NOMO-1 treated with dmso at 0.1 percent for 144 hours (cell line): ENCODE data around the gene APOBEC3H.

Experiments
- DNase-seq: peaks from one replicate; lab custom pipeline; 2025; ENCODE audit not compliant: unreplicated experiment; lab: John Stamatoyannopoulos, UW

Gene APOBEC3H

DNA sequence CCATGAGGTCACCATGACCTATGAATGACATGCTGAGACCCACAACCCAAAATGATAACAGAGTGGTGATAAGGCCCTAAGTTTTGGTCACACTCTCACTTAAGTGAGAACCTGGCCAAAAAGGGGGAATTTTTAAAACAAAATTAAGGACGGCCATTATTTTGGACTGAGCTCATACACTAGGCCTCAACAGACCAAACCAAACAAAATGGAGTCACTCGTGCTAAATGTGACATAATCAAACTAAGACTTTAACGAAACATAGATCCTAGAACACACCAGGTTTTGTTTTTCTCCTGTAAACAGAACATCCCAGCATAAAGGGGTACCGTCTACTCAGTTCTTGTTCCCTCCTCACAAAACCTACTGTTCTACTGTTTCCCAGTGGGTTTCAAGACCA is 11.4 kb downstream of the APOBEC3H start:
- DNase-seq = no peak

DNA sequence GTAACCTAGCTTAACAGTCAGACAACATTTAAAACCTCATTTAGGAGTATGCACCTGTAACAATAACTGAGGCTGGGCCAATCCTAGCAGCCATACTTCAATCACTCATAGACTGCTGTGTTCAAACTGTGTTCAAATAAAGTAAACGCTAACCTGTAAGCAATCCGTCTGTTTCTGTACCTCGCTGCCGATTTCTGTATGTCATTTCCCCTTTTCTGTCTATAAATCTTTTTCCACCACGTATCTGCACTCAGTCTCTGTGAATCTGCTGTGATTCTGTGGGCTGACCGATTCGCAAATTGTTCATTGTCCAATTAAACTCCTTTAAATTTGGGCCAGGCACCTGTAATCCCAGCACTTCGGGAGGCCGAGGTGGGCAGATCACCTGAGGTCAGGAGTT is 12.3 kb downstream of the APOBEC3H start:
- DNase-seq = peak; percentile 35

DNA sequence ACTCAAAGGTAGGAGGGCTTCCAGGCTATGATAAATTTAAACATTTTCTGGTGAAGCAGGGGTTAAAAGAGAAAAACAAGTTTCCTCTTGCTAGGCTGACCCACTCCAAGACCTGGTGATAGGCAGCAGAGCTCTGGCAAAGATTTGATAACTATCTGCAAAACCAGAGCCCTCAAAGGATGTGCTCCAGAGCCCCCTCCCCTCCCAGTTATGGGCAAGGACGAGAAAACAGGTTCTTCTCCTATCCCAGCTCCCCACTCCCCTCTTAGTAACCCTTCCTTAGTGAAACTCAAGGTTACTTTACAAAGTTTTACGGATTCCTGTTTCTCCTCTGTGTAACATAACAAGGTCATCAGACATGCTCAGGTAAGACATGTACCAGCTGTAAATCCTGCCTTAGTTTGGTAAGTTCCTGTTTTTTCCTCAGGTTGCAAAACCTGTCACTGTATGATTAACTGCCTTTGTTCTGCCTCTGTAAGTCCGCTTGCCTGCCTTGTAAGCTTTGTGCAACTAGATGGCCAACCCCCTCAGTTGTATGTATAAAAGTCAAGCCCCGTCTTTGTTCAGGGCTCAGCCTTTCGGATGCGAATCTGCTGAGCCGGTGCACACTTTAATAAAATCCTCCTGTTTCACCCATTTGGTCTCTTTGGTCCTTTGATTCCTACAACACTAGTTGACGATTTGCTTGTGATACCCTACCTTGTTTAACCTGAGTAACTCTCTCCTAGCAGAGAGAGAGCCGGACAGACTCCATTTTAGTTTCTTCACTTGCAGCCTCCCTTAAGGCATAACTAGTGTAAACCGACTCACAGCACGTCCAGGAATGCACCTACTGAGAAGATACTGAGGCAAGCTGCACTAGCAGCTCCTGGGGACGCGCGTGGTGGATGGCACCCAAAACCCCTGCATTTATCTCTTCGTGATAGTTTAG is 13.9 kb downstream of the APOBEC3H start:
- DNase-seq = peak; percentile 54

DNA sequence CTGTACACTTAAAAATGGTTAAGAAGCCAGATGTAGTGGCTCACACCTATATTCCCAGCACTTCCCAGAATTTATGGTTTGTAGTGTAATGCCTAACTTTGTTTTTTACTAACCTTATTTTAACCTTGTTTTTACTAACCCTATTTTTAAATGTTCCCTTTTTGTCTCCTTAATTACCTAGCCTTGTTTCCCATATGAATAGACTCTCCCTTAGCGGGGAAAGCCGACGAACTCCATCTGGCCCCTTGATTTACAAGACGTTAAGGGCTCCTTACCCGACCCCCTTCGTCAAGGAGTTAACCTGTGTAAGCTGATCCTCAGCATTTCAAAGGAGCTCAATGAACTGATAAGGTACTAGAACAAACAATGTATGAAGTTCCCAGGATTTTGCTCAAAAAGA is 17.1 kb downstream of the APOBEC3H start:
- no peak for DNase-seq

DNA sequence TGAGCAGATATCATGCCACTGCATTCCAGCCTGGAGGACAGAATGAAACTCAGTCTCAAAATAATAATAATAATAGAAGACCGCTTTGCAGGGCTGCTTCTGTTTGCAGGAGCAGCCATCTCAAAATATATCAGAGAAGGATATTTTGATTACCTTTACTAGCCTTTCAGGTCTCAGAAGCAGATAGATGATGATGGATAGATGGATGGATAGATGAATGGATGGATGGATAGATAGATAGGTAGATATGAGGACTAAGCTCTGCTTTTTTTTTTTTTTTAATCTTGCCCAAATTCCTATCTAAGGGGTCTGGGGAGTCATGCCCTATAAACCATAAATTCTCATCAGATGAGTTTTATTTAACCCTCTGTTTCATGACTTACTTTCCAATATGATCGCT is 18.5 kb downstream of the APOBEC3H start:
- no peak for DNase-seq

DNA sequence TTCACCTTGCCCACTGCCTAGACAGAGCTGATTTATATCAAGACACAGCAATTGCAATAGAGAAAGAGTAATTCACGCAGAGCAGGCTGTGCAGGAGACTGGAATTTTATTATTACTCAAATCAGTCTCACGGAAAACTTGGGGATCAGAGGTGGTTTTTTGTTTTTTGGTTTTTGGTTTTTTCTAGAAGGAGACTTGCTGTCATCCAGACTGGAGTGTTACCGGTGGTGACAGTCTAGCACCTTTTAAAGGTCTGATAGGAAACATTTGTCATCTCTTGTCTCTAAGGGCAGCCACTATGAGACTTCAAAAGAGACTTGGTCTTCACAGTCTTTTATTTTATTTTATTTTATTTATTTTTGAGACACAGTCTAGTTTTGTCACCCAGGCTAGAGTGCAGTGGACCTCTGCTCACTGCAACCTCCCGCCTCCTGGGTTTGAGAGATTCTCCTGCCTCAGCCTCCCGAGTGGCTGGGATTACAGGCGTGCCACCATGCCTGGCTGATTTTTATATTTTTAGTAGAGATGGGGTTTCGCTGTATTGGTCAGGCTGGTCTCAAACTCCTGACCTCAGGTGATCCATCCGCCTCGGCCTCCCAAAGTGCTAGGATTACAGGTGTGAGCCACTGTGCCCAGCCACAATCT is 19.1 kb downstream of the APOBEC3H start:
- DNase-seq = no peak

DNA sequence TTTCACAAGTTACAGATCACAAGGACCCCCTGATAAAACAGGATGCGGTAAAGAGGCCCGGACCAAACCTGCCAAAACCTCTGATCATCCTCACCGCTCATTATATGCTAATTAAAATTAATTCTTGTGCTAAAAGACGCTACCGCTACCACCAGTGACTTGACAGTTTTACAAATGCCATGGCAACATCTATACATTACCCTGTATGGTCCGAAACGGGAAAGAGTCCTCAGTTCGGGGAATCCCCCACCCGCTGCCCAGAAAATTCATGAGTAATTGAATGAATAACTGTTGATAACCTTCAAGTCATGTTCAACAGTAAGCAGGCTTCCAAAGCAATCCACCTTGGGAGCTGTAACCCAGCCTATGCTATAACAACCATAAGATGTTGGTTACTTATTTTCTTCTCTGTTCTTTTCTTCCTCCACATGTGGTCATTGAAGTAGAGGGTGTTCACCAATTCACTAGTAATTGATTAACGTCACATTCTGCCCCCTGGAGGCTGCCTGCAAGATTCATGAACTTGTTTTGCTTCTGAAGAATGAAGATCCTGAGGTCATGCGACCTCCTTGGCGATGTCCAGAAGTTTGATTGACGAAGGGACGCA is 20.6 kb downstream of the APOBEC3H start:
- peak; percentile 28 for DNase-seq

DNA sequence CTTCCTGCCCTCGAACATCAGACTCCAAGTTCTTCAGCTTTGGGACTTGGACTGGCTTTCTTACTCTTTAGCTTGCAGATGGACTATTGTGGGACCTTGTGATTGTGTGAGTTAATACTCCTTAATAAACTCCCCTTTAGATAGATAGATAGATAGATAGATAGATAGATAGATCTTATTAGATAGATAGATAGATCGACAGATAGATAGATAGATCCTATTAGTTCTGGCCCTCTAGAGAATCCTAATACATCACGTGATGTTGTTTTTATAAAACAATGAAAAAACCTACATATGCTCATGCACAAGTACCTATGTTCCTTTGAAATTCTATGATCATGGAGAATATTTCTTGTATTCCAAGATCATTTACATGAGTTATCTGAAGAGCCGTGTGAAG is 23.9 kb downstream of the APOBEC3H start:
- DNase-seq = no peak

DNA sequence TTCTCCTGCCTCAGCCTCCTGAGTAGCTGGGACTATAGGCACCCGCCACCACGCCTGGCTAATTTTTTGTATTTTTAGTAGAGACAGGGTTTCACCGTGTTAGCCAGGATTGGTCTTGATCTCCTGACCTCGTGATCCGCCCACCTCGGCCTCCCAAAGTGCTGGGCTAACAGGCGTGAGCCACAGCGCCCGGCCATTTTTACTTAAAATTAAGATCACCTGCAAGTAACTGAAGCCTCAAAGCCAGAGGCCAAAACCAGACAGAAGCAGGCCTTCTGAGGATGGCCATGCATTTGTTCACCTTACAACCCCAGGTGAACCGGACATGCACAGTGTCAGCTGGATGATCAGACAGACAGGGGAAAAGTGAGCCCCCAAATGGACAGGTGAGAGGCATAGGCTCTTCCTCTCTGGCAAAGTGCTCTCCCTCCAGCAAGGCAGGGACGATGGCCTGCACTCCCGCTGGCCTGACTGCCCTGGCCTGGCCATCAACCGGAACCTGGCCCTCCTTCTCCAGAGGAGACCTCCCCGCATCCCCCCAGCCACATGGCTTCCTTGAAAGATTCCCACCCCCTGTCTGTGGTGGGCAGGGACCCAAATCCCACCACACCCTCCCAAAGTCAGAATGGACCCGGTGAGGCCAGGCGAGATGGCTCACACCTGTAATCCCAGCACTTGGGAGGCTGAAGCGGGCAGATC is 25.9 kb downstream of the APOBEC3H start:
- no peak for DNase-seq

DNA sequence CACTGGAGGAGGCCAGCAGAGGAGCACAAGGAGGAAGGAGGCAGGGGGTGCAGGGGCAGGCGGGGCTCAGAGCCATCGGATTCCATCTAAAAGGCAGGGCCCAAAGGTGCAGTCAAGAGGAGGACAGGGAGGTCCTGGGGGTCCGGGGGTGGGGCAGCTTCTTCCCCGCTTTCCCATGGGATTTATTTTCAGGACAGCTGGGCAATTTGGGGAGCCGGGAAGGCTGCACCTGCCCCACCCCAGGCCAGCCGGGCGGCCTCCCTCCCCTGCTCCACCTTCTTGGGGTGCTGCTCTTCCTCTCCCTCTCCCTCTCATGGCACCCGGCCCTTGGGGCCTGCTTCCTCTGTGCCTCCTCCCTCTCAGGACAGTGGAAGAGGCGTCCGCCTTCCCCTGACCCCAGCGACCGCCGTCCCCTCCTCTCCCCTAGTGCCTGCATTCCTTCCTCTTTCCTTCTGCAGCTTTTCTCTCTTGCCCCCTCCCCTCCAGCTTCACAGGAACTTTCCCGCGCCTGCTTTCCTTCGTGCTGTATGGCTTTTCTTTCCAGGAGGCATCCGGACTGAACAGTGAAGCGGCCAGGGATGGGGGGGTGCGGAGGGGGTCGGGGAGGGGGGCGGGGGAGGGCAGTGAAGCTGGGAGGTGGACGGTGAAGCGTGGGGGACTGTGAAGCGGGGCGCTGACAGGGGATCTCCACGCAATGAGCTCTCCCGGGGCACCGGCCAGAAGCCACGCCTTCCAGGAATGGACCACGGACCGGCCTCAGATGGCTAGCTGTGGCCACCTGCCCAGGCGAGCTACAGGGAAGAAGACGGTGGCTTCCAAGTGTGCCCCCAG is 26.9 kb downstream of the APOBEC3H start:
- no peak for DNase-seq

DNA sequence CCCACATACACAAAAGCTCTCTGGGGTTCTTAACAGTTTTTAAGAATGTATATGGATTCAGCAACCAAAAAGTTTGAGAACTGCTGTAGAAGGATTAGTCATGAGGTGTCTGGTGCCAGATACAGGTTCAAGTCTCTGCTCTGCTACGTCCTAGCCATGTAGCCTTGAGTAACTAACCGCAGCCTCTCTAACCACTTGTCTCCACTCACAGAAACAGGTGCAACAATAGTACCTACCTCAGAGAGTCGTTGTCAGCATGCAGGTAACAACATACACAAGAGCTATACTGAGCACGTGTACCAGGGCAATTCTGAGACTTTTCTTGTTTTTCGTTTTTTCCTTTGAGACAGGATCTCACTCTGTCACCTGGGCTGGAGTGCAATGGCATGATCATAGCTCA is 28.6 kb downstream of the APOBEC3H start:
- DNase-seq = no peak

DNA sequence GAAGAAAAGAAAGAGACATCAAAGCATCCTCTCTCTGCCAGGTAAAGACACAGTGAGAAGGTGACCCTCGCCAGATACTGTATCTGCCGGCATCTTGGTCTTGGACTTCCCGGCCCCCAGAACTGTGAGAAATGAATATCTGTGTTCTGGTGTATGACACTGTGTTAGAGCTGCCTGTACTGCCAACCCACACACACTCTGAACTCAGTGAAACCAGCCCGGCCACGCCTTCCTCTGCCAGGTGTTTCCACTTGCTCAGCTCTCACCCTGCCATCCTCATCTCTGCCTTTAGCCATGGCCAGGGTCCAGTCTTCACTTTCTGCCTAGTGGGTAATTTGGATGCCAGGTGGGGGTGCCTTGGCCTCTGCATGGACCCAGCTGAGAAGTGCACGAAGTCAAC is 31.5 kb downstream of the APOBEC3H start:
- DNase-seq = no peak

DNA sequence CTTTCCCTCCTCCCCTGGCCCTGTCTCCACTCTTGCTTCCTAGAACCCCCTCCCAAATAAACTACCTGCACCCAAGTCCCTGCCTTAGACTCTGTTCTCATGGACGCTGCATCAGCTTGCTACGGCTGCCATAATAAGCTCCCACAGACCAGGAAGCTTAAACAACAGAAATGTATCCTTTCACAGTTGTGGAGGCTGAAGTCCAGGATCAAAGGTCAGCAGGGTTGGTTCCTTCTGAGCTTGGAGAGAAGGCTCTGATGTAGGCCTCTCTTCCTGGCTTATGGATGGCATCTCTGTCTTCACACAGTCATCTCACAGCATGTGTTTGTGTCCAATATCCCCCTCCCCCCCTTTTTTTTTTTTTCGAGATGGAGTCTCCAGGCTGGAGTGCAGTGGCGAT is 32.0 kb downstream of the APOBEC3H start:
- no peak for DNase-seq

DNA sequence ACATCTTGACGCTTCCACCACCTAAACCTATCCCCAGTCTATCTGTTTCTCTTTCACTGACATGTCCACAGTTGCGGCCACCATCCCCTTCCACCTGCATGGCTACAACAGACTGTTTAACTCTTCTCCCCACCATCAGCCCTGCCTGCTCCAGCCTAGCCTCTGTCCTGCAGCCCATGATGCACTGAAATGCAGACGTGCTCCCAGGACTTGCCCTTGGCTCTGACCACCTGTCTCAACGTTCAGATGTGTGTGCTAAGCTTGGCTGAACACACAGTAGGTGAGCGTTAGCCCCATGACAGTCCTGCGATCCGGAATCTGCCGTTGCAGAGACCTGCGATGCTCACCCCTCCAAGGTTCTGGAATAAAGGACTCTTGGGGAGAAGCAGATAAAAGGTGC is 32.7 kb downstream of the APOBEC3H start:
- no peak for DNase-seq

DNA sequence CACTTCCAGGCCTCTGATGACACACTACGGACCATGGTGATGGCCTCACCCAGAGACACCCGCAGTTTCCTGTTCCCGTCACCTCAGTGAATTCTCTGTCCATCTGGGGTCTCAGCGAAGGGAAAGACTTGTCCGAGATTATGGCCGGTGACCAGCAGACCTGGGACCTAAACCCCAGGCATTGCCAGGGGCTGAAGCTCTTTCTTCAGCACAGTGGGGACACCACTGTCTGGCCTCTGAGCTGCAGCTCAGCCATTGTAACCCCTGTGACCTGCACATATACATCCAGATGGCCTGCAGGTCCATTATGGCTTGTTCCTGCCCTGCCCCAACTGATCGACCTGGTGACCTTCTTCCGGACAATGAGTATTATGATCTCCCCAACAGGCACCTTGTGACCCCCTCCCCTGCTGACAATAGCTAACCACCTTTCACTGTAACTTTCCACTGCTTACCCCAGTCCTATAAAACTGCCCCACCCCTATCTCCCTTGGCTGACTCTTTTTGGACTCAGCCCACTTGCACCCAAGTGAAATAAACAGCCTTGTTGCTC is 33.2 kb downstream of the APOBEC3H start:
- DNase-seq = no peak

DNA sequence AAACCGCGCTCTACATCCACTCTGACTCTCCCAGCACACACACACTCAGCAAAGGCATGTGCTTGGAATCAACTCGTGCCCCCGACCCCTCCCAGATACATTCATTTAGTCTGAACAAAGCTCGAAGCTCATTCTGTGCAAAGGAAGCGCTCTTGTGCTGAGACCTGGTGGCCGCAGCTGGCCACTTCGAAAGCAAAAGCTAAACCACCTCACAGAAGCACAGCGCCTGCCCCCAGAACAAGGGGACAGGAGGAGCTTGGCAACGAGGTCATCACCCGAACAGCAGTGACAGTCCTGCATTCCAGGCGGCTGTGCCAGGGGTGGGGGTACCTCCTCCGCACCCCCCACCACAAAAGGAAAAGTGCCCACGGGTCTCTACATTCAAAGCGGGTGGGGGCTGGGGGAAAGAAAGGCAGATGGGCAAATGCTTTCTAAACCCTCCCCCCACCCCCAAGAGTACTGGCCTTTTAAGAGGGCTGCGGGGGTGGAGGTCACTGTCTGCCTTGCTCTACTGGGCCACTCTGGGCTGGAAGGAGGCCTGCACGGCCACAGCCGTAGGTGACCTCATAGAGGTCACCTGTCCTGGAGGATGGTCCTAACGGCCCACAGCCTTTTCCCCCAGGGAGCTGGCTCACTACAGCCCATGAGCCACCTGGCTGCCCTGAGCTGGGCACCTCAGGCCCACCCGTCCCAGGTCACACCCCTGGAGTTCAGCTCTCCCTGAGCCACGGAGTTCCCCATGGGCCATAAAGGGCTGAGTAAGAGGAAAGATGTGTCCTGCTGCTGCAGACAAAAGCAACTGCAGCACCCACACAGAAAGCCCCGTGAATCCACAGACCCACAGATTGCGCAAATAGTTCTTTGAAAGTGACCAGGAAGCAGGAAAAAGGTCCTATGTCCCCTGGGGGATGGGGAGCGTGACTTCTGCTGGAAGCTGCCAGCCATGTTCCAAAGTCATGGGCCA is 34.1 kb downstream of the APOBEC3H start:
- DNase-seq = no peak

DNA sequence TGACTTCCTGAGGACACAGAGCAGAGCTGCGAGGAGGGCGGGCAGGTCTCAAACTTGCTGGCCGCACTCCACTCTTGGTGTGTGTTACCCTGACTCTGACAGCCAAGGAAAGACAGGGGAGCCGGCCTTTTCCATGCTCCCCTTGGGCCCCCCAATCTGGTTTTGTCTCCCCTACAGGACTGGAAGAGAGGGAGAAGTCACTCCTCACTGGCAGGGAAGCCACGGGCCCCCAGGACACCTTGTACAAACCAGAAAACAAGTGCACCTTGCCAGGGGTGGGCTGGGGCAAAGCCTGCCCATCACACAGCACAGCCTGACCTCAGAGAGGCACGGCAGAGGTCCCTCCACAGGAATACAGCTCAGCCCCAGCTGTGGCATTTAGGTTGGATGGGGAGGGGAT is 35.2 kb downstream of the APOBEC3H start:
- DNase-seq = no peak

DNA sequence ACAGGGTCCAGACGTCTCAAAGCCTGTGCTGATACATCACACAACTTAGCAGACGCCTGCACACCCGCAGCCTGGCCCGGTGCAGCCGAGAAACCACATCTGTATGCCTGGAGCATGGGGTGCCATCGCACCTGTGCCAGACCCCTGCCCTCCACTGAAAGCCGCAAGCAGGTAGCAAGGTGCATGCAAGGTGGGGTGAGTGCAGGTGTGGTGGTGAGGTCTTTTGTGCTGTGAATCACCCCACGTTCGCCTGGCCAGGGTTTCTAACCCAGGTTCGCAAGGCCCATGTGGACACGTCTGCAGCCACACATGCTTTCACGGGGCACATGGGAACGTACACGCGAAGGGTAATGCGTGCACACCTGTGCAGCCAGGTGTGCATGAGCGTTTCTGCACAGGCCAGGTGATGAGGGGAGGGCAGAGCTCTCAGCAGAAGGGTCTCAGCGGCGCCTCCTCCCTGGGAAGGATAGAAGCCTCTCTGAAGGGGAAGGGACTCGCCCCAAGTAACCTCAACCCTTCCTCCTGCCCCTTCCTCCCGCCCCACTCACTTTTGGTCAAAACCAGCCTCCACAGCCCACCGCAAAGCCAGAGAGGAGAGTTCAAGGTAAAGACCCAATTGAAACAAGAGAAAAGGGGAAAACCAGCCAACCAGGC is 36.0 kb downstream of the APOBEC3H start:
- DNase-seq = no peak

DNA sequence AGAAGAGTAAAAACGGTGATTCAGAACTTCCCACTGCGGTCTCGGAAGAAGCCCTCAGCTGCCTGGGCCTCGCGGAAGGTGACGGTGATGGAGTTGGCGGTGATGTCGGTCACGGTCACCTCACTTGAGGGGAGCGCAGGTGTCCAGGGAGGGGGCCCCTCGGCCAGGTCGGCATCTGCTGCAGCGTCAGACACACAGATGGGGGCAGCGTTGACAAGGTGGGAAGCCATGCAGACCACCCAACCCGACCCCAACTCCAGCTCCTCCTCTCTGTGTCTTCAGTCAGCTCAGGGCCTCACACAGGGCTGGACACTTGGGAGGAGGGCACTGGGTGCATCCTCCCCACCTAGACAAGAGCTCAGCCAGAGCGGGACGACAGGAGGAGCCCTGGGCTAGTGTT is 36.8 kb downstream of the APOBEC3H start:
- no peak for DNase-seq
